ENCODE measurements around the gene LHX6. TPM values are rescaled to one million over a fixed set of nuclear protein-coding genes. Genes with fewer than 3 reads are reported as not detected.

The LHX6 gene
- total RNA-seq, 6 donors from 2014 or later, result 1.0 to 11.3 (median 2.9) TPM

GRCh38 chr9:122252796-122253195 lies 24.0 kb upstream of the LHX6 start:
- Histone ChIP-seq H3K36me3 (peaks cover 9 to 67% (median 17%) of the 10 kb centered on the region in 4 donors), H3K4me3 (no peak overlapping the region), H3K27me3 (no peaks in the 10 kb centered on the region), H3K4me1 (peaks cover 0 to 7% (median 5%) of the 10 kb centered on the region in 4 donors), H3K9me3 (no peaks in the 10 kb centered on the region), H3K27ac (peak overlapping the region in 2 of 4 donors; percentile 35 to 71)
- ATAC-seq (ENCODE audit: low FRiP score in 2 of 2), result no peak
- TF ChIP-seq POLR2A (IDR thresholded peaks at IDR 0.05), result no peak
- peak in 1 of 2 donors; percentile 28 for TF ChIP-seq POLR2AphosphoS5 (IDR thresholded peaks at IDR 0.05)
- no peak for TF ChIP-seq EP300 (IDR thresholded peaks at IDR 0.05)
- TF ChIP-seq CTCF (IDR thresholded peaks at IDR 0.05), result no peak
- WGBS, 2 donors, result 57 to 69% methylated on average over 5 of the region's 5 CpGs
- DNase-seq, result no peak

- Histone ChIP-seq H3K36me3 (peaks cover 12 to 76% (median 28%) of the 10 kb centered on the region in 4 donors), H3K4me1 (peaks cover 0 to 7% (median 5%) of the 10 kb centered on the region in 4 donors), H3K4me3 (no peak overlapping the region), H3K9me3 (no peaks in the 10 kb centered on the region), H3K27ac (peak overlapping the region in 1 of 4 donors; percentile 71), H3K27me3 (no peaks in the 10 kb centered on the region)
- DNase-seq (no peak), ATAC-seq (ENCODE audit: low FRiP score in 2 of 2) (no peak)
- TF ChIP-seq CTCF (IDR thresholded peaks at IDR 0.05) (no peak), POLR2A (IDR thresholded peaks at IDR 0.05) (no peak), EP300 (IDR thresholded peaks at IDR 0.05) (no peak), POLR2AphosphoS5 (IDR thresholded peaks at IDR 0.05) (no peak)
- WGBS, 2 donors, result 92 to 100% methylated on average over 2 of the region's 2 CpGs
These were observed 22.6 kb upstream of the LHX6 start for GRCh38 chr9:122251351-122251750.

GRCh38 chr9:122248448-122248865 lies 19.7 kb upstream of the LHX6 start:
- no peak for TF ChIP-seq CTCF (IDR thresholded peaks at IDR 0.05)
- TF ChIP-seq POLR2AphosphoS5 (IDR thresholded peaks at IDR 0.05), result no peak
- no peak for TF ChIP-seq EP300 (IDR thresholded peaks at IDR 0.05)
- no peak overlapping the region for H3K27ac ChIP-seq
- H3K4me1 ChIP-seq, result peaks cover 0 to 7% (median 1%) of the 10 kb centered on the region in 4 donors
- H3K36me3 ChIP-seq, result peaks cover 26 to 96% (median 53%) of the 10 kb centered on the region in 4 donors
- no peak overlapping the region for H3K4me3 ChIP-seq
- DNase-seq, result no peak
- no peak for ATAC-seq (ENCODE audit: low FRiP score in 2 of 2)
- 78 to 93% methylated on average over 5 of the region's 5 CpGs for WGBS, 2 donors
- H3K27me3 ChIP-seq, result no peaks in the 10 kb centered on the region
- H3K9me3 ChIP-seq, result no peaks in the 10 kb centered on the region

GRCh38 chr9:122246666-122247065 lies 17.9 kb upstream of the LHX6 start:
- Histone ChIP-seq H3K36me3 (peaks cover 28 to 97% (median 62%) of the 10 kb centered on the region in 4 donors), H3K27ac (no peak overlapping the region), H3K4me1 (no peaks in the 10 kb centered on the region), H3K27me3 (no peaks in the 10 kb centered on the region), H3K4me3 (no peak overlapping the region), H3K9me3 (no peaks in the 10 kb centered on the region)
- no peak for DNase-seq
- TF ChIP-seq CTCF (IDR thresholded peaks at IDR 0.05) (no peak), EP300 (IDR thresholded peaks at IDR 0.05) (no peak), POLR2AphosphoS5 (IDR thresholded peaks at IDR 0.05) (no peak), POLR2A (IDR thresholded peaks at IDR 0.05) (no peak)
- ATAC-seq (ENCODE audit: low FRiP score in 2 of 2), result no peak
- WGBS, 2 donors, result 95% methylated on average over 3 of the region's 3 CpGs

GRCh38 chr9:122244349-122244748 lies 15.6 kb upstream of the LHX6 start:
- ATAC-seq (ENCODE audit: low FRiP score in 2 of 2), result no peak
- DNase-seq, result no peak
- no peak overlapping the region for H3K4me3 ChIP-seq
- peaks cover 21 to 97% (median 61%) of the 10 kb centered on the region in 4 donors for H3K36me3 ChIP-seq
- TF ChIP-seq CTCF (IDR thresholded peaks at IDR 0.05) (no peak), EP300 (IDR thresholded peaks at IDR 0.05) (no peak), POLR2A (IDR thresholded peaks at IDR 0.05) (no peak), POLR2AphosphoS5 (IDR thresholded peaks at IDR 0.05) (no peak)
- no peaks in the 10 kb centered on the region for H3K27me3 ChIP-seq
- H3K9me3 ChIP-seq, result no peaks in the 10 kb centered on the region
- H3K27ac ChIP-seq, result no peak overlapping the region
- WGBS, 2 donors, result 92% methylated on average over 3 of the region's 3 CpGs
- H3K4me1 ChIP-seq, result no peaks in the 10 kb centered on the region

Data from upper lobe of left lung (tissue), 6 donors.